ENCODE measurements around the gene SCUBE2. TPM values are rescaled to one million over a fixed set of nuclear protein-coding genes. Genes with fewer than 3 reads are reported as not detected.

SCUBE2 gene
- total and polyA plus RNA-seq, 8 donors, result 3.8 to 33.8 (median 16.5) TPM

DNA sequence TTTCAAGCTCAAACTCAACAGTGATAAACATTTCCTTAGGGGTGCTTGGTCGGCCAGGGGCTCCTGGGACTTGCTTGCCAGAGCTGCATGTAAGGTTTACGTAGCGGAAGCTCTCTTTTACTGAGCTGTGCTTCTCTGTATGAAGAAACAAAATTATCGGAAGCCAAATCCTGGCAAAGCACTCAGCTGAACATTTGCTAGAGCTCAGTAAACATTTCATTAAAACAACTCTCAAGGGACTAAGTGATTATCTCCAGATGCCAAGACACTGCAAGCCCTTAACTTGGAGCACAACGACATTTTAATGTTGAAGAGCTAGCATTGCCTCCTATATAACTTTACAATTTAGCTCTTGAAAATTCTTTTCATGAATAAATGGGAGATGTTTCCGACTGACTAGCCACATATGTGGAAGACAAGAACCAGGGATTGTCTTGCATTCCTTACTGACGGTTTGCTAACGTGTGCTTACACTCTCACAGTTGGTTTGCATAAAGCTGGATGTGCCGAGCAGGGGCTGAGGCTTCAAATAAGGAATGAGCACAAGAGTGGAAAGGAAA is 43.4 kb downstream of the SCUBE2 start:
- FAIRE-seq, result no peak
- intact Hi-C loops (cut with DNase I), result no loop called here
- ATAC-seq, result no peak
- TF ChIP-seq CTCF (IDR thresholded peaks at IDR 0.05), result no peak
- no peaks in the 10 kb centered on the region for H3K36me3 ChIP-seq
- H3K4me3 ChIP-seq, result no peak overlapping the region
- no peaks in the 10 kb centered on the region for H3K27me3 ChIP-seq
- no peaks in the 10 kb centered on the region for H3K9me3 ChIP-seq
- 72 to 73% methylated on average over 9 of the region's 9 CpGs for WGBS, 2 donors
- no peak overlapping the region for H3K27ac ChIP-seq
- H3K4me1 ChIP-seq, result no peaks in the 10 kb centered on the region
- DNase-seq, result no peak

GRCh38 chr11:9046481-9046880 is 44.9 kb downstream of the SCUBE2 start:
- no peak for DNase-seq
- no peak for FAIRE-seq
- no peak for ATAC-seq
- Histone ChIP-seq H3K36me3 (no peaks in the 10 kb centered on the region), H3K4me3 (no peak overlapping the region), H3K4me1 (no peaks in the 10 kb centered on the region), H3K27me3 (no peaks in the 10 kb centered on the region), H3K27ac (no peak overlapping the region), H3K9me3 (no peaks in the 10 kb centered on the region)
- 86 to 88% methylated on average over 4 of the region's 4 CpGs for WGBS, 2 donors
- intact Hi-C loops (cut with DNase I), result no loop called here
- no peak for TF ChIP-seq CTCF (IDR thresholded peaks at IDR 0.05)

DNA sequence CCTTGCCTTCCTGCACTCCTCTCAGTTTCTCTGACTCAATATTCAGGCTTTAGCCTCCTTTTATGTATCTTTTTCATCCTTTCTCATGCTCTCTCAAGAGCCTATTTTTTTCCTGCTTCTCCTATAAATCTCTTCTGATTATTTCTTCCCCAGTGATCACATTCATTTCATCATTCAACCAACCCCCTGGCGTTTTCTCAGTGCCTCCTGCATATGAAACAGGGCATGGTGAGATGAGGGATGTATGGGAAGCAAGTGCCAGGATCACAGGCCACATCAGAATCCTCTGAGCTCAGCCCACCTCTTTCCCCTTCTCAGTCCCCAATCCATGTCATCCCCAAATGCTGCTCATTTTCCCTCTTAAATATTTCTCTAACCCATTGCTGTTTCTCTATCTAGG is 48.9 kb downstream of the SCUBE2 start:
- H3K27me3 ChIP-seq, result no peaks in the 10 kb centered on the region
- H3K9me3 ChIP-seq, result no peaks in the 10 kb centered on the region
- FAIRE-seq (no peak), DNase-seq (no peak), ATAC-seq (no peak)
- H3K4me3 ChIP-seq, result no peak overlapping the region
- H3K36me3 ChIP-seq, result no peaks in the 10 kb centered on the region
- intact Hi-C loops (cut with DNase I), result no loop called here
- no peak for TF ChIP-seq CTCF (IDR thresholded peaks at IDR 0.05)
- no peak overlapping the region for H3K27ac ChIP-seq
- no peaks in the 10 kb centered on the region for H3K4me1 ChIP-seq
- WGBS, 2 donors, result 51 to 54% methylated on average over 1 of the region's 1 CpG

DNA sequence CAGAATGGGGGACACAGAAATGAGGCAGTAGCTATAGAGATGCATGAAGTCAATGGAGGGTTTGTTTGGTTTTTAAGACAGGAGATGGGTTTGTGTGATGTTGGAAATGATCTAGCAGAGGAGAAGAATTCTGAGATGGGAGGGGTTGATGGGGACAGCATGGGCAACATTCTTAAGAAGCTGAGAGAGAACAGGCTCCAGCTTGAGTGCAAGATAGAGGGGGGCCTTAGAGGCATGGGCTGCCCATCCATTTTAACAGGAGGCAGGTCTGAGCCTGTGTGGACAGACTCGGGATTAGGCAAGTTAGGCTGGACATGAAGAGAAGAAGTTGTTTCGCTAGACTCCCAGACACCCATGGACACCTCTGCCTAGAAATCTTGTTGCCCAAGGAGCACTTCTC is 49.7 kb downstream of the SCUBE2 start:
- FAIRE-seq, result no peak
- H3K27me3 ChIP-seq, result no peaks in the 10 kb centered on the region
- WGBS, 2 donors, result 83 to 88% methylated on average over 2 of the region's 2 CpGs
- no peak for DNase-seq
- no peak overlapping the region for H3K27ac ChIP-seq
- H3K4me1 ChIP-seq, result no peaks in the 10 kb centered on the region
- H3K9me3 ChIP-seq, result no peaks in the 10 kb centered on the region
- no peak for TF ChIP-seq CTCF (IDR thresholded peaks at IDR 0.05)
- no peak for ATAC-seq
- H3K36me3 ChIP-seq, result no peaks in the 10 kb centered on the region
- intact Hi-C loops (cut with DNase I), result no loop called here
- H3K4me3 ChIP-seq, result no peak overlapping the region

DNA sequence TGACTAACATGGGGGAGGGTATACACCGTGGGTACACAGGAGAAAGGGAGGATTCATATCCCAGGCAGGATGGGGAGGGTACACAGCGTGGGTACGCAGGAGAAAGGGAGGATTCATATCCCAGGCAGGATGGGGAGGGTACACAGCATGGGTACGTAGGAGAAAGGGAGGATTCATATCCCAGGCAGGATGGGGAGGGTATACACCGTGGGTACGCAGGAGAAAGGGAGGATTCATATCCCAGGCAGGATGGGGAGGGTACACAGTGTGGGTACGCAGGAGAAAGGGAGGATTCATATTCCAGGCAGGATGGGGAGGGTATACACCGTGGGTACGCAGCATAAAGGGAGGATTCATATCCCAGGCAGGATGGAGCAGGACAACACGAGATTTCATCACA is 51.0 kb downstream of the SCUBE2 start:
- no peaks in the 10 kb centered on the region for H3K27me3 ChIP-seq
- no peak for ATAC-seq
- no peak overlapping the region for H3K4me3 ChIP-seq
- no peaks in the 10 kb centered on the region for H3K36me3 ChIP-seq
- 82 to 92% methylated on average over 10 of the region's 10 CpGs for WGBS, 2 donors
- TF ChIP-seq CTCF (IDR thresholded peaks at IDR 0.05), result no peak
- H3K4me1 ChIP-seq, result no peaks in the 10 kb centered on the region
- H3K27ac ChIP-seq, result no peak overlapping the region
- no peaks in the 10 kb centered on the region for H3K9me3 ChIP-seq
- intact Hi-C loops (cut with DNase I), result no loop called here
- no peak for DNase-seq
- FAIRE-seq, result no peak

Measured in pancreas (tissue), 10 donors.